ENCODE results near the gene HBG2.

DNA sequence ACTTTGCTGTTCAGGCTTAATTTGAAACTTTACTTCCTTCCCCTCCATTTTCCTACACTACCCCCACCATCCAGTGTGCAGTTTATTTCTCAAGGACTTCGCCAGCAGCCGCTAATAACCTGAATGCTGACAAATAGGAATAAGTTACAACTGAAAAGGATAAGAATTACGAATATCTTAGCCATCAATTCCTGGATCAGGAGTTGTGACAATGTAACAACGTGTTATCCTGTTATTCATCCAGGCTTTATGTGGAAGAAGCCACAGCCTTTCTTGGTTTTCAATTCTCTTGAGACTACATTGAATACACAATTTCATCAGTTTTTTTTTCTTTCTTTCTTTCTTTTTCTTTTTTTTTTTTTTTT, 10.8 kb downstream of the HBG2 start:
- TF ChIP-seq TCF7L2 (IDR thresholded peaks at IDR 0.05; ENCODE audit: low read depth, low read length) (no peak), KDM5B (IDR thresholded peaks at IDR 0.05; ENCODE audit: insufficient replicate concordance, low read depth, low read length) (no peak), POLR2A (conservative IDR thresholded peaks at IDR 0.05) (peak; percentile 48)
- TF ChIP-seq, protein P1, sequence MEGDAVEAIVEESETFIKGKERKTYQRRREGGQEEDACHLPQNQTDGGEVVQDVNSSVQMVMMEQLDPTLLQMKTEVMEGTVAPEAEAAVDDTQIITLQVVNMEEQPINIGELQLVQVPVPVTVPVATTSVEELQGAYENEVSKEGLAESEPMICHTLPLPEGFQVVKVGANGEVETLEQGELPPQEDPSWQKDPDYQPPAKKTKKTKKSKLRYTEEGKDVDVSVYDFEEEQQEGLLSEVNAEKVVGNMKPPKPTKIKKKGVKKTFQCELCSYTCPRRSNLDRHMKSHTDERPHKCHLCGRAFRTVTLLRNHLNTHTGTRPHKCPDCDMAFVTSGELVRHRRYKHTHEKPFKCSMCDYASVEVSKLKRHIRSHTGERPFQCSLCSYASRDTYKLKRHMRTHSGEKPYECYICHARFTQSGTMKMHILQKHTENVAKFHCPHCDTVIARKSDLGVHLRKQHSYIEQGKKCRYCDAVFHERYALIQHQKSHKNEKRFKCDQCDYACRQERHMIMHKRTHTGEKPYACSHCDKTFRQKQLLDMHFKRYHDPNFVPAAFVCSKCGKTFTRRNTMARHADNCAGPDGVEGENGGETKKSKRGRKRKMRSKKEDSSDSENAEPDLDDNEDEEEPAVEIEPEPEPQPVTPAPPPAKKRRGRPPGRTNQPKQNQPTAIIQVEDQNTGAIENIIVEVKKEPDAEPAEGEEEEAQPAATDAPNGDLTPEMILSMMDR (IDR thresholded peaks at IDR 0.05 in 2 of 3, conservative IDR thresholded peaks at IDR 0.05 in 1 of 3; ENCODE audit: insufficient read depth in 2 of 3, low read depth in 1 of 3, low read length in 3 of 3), result no peak
- TF ChIP-seq, protein P2, sequence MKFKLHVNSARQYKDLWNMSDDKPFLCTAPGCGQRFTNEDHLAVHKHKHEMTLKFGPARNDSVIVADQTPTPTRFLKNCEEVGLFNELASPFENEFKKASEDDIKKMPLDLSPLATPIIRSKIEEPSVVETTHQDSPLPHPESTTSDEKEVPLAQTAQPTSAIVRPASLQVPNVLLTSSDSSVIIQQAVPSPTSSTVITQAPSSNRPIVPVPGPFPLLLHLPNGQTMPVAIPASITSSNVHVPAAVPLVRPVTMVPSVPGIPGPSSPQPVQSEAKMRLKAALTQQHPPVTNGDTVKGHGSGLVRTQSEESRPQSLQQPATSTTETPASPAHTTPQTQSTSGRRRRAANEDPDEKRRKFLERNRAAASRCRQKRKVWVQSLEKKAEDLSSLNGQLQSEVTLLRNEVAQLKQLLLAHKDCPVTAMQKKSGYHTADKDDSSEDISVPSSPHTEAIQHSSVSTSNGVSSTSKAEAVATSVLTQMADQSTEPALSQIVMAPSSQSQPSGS (CRISPR knock-in tag; IDR thresholded peaks at IDR 0.05), result no peak
